BJ (cell line): Measurements from ENCODE around the gene BDH2. TPM values are rescaled to one million over a fixed set of nuclear protein-coding genes. Genes with fewer than 3 reads are reported as not detected.

ENCODE experiments used
- CTCF ChIA-PET: fragments of 350-600 bp; formaldehyde crosslinking; extraction: SDS; loops from one replicate; lab custom pipeline; 2021; ENCODE audit warnings: antibody characterized with exemption, inconsistent platforms; lab: Yijun Ruan, JAX
- POLR2A ChIA-PET: fragments of 300-600 bp; sonication (Branson Sonifier 250); formaldehyde crosslinking; extraction: SDS; loops from one replicate; lab custom pipeline; 2021; ENCODE audit warnings: antibody characterized with exemption; lab: Charles Lee
- DNase-seq: peaks from one replicate; pipeline ENCODE4 v3.0.0-alpha.2; 2011; ENCODE audit warnings: low read depth
- H3K27me3 ChIP-seq: 2 replicates; pipeline ENCODE4 v1.6.0; 2011; ENCODE audit warnings: low read length; ENCODE audit not compliant: control insufficient read depth, insufficient read depth
- H3K36me3 ChIP-seq: 2 replicates; pipeline ENCODE4 v1.5.1; 2011; ENCODE audit warnings: low read length; ENCODE audit not compliant: control insufficient read depth, insufficient read depth
- H3K4me3 ChIP-seq: 2 replicates; pipeline ENCODE4 v1.5.1; 2011; ENCODE audit warnings: low read depth, mild to moderate bottlenecking, control low read depth, low read length
- CTCF ChIP-seq: IDR thresholded peaks from 2 replicates; pipeline ENCODE4 v1.5.1; 2011; ENCODE audit warnings: low read depth, mild to moderate bottlenecking, control low read depth, inconsistent platforms, low read length, moderate library complexity; ENCODE audit not compliant: insufficient read depth
- polyA plus RNA-seq: library from polyadenylated mRNA; depleted of rRNA; stranded (reverse); fragments of >200 nt; gene quantifications from 2 replicates; pipeline ENCODE4 v1.2.3, GENCODE V29; 2011

BDH2 gene
- polyA plus RNA-seq, 1 experiment: 41.6 TPM

GRCh38 chr4:103067841-103068547 lies 31.6 kb downstream of the BDH2 start:
- H3K27me3 ChIP-seq: no peaks in the 10 kb centered on the region
- H3K4me3 ChIP-seq: no peak overlapping the region
- no peak for TF ChIP-seq CTCF
- H3K36me3 ChIP-seq: no peaks in the 10 kb centered on the region
- no peak for DNase-seq
- ChIA-PET CTCF (no interaction called here), POLR2A (no interaction called here)

GRCh38 chr4:103060453-103061148 lies 39.0 kb downstream of the BDH2 start:
- TF ChIP-seq CTCF: no peak
- ChIA-PET POLR2A (no interaction called here), CTCF (no interaction called here)
- H3K27me3 ChIP-seq: no peaks in the 10 kb centered on the region
- H3K36me3 ChIP-seq: no peaks in the 10 kb centered on the region; the same call in 1 of the 2 replicates
- H3K4me3 ChIP-seq: no peak overlapping the region
- DNase-seq: no peak

- no peak overlapping the region for H3K4me3 ChIP-seq
- no peak for TF ChIP-seq CTCF
- no peak for DNase-seq
- no peaks in the 10 kb centered on the region for H3K27me3 ChIP-seq
- ChIA-PET CTCF (no interaction called here), POLR2A (no interaction called here)
- no peaks in the 10 kb centered on the region; the same call in 1 of the 2 replicates for H3K36me3 ChIP-seq
Measured at GRCh38 chr4:103054030-103054429, 45.6 kb downstream of the BDH2 start.

- no peak for TF ChIP-seq CTCF
- ChIA-PET POLR2A (no interaction called here), CTCF (interaction anchor here (0.6 to 1.3 kb wide), 2 partner anchors 40 to 47 kb away, joined by 3 read pairs; partner anchors contain the start of gene BDH2)
- no peak for DNase-seq
- H3K4me3 ChIP-seq: no peak overlapping the region
- H3K36me3 ChIP-seq: no peaks in the 10 kb centered on the region; the same call in 1 of the 2 replicates
- H3K27me3 ChIP-seq: no peaks in the 10 kb centered on the region
Measured at GRCh38 chr4:103052779-103053178, 46.9 kb downstream of the BDH2 start.

GRCh38 chr4:103052145-103052544 lies 47.5 kb downstream of the BDH2 start:
- no peak for DNase-seq
- H3K4me3 ChIP-seq: no peak overlapping the region
- no peaks in the 10 kb centered on the region for H3K27me3 ChIP-seq
- no peaks in the 10 kb centered on the region; the same call in 1 of the 2 replicates for H3K36me3 ChIP-seq
- no peak for TF ChIP-seq CTCF
- CTCF ChIA-PET: interaction anchor here (0.6 to 1.3 kb wide), 3 partner anchors 43 to 1440 kb away, joined by 3 read pairs; partner anchors contain the start of gene BDH2
- POLR2A ChIA-PET: no interaction called here
